Breast epithelium (tissue), 3 donors: ENCODE results near the gene KLHL18.

ENCODE experiments used
- CTCF ChIP-seq, 3 donors: fragments of 450-650 bp; IDR thresholded peaks; one replicate each; pipeline ENCODE4 v1.5.1; 2016 to 2017; ENCODE audit warnings: antibody characterized with exemption in 3 of 3, mild to moderate bottlenecking in 3 of 3, moderate library complexity in 3 of 3
- POLR2A ChIP-seq: fragments of 450-650 bp; IDR thresholded peaks from one replicate; pipeline ENCODE4 v1.6.1; 2016; ENCODE audit warnings: antibody characterized with exemption, mild to moderate bottlenecking, moderate library complexity
- POLR2AphosphoS5 ChIP-seq, 3 donors: sonication (generic); formaldehyde crosslinking; IDR thresholded peaks; one replicate each; pipeline ENCODE4 v1.6.1; 2017; ENCODE audit warnings: antibody characterized with exemption in 3 of 3

- no peak for TF ChIP-seq CTCF (IDR thresholded peaks at IDR 0.05)
- no peak for TF ChIP-seq POLR2A
- no peak for TF ChIP-seq POLR2AphosphoS5 (IDR thresholded peaks at IDR 0.05)
These were observed 88.3 kb downstream of the KLHL18 start for GRCh38 chr3:47370887-47371697.
